Stimulated activated CD4-positive, alpha-beta T cell treated with anti-CD3 and anti-CD28 coated beads, Interleukin-12 subunit alpha, Interleukin-12 subunit beta, amount 100 ng/mL, for 4 hours (primary cell): ENCODE data around the gene ATG4C.
"Not testable (repeated sequence)": the region's sequence is repeated elsewhere in the genome, so short reads cannot be mapped to it uniquely, and the experiment has no call there.

ENCODE experiments used
- DNase-seq: peaks from one replicate; pipeline ENCODE4 v3.0.0-alpha.2; 2020

ATG4C gene

GRCh38 chr1:62783736-62784508, at the start of gene ATG4C:
Gene ATG4C (plus strand): TSS chr1:62784132. CDS start chr1:62803787, 19,655 bp downstream.
- peak; percentile 84 for DNase-seq

- DNase-seq = no peak
Measured at GRCh38 chr1:62735491-62736171, 48.3 kb upstream of the ATG4C start.

- DNase-seq = not testable (repeated sequence)
Measured at GRCh38 chr1:62740701-62741100, 43.2 kb upstream of the ATG4C start.

- DNase-seq = no peak
Measured at GRCh38 chr1:62744611-62745577, 39.0 kb upstream of the ATG4C start.

GRCh38 chr1:62746086-62746808, 37.7 kb upstream of the ATG4C start:
- no peak for DNase-seq

- no peak for DNase-seq
Measured at GRCh38 chr1:62746809-62747138, 37.2 kb upstream of the ATG4C start.

GRCh38 chr1:62753031-62753965, 30.6 kb upstream of the ATG4C start:
- DNase-seq = no peak

- not testable (repeated sequence) for DNase-seq
Measured at GRCh38 chr1:62754938-62755337, 29.0 kb upstream of the ATG4C start.

GRCh38 chr1:62756255-62756884, 27.6 kb upstream of the ATG4C start:
- not testable (repeated sequence) for DNase-seq

- DNase-seq = not testable (repeated sequence)
Measured at GRCh38 chr1:62759232-62759875, 24.6 kb upstream of the ATG4C start.

GRCh38 chr1:62760021-62760782, 23.7 kb upstream of the ATG4C start:
- DNase-seq = not testable (repeated sequence)

- not testable (repeated sequence) for DNase-seq
Measured at GRCh38 chr1:62761223-62761870, 22.6 kb upstream of the ATG4C start.

- DNase-seq = not testable (repeated sequence)
Measured at GRCh38 chr1:62762027-62762426, 21.9 kb upstream of the ATG4C start.

GRCh38 chr1:62765981-62766380, 18.0 kb upstream of the ATG4C start:
- no peak for DNase-seq

- not testable (repeated sequence) for DNase-seq
Measured at GRCh38 chr1:62768551-62768950, 15.4 kb upstream of the ATG4C start.

- DNase-seq = no peak
Measured at GRCh38 chr1:62772607-62773295, 11.2 kb upstream of the ATG4C start.

GRCh38 chr1:62774006-62774405, 9.9 kb upstream of the ATG4C start:
- no peak for DNase-seq

- DNase-seq = no peak
Measured at GRCh38 chr1:62774971-62775595, 8.8 kb upstream of the ATG4C start.
